Measurements from ENCODE around the gene TALDO1. TPM values are rescaled to one million over a fixed set of nuclear protein-coding genes. Genes with fewer than 3 reads are reported as not detected.

Gene TALDO1
- total RNA-seq, 4 donors from 2014 or later: 140 to 175 (median 149) TPM

DNA sequence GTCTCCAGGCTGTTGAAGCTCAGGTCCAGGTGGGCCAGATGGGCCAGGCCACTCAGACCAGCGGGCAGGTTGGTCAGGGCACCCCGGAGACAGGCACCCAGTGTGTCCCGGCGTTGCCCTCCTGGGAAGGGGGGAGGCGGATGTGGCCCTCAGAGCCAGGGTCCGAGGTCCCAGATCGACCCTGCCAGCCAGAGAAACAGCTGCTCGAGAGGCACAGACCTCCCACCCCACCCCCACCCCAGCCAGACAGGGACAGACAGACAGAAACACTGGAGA, 56.1 kb downstream of the TALDO1 start:
- TF ChIP-seq POLR2A (IDR thresholded peaks at IDR 0.05): no peak
- TF ChIP-seq, protein P1, sequence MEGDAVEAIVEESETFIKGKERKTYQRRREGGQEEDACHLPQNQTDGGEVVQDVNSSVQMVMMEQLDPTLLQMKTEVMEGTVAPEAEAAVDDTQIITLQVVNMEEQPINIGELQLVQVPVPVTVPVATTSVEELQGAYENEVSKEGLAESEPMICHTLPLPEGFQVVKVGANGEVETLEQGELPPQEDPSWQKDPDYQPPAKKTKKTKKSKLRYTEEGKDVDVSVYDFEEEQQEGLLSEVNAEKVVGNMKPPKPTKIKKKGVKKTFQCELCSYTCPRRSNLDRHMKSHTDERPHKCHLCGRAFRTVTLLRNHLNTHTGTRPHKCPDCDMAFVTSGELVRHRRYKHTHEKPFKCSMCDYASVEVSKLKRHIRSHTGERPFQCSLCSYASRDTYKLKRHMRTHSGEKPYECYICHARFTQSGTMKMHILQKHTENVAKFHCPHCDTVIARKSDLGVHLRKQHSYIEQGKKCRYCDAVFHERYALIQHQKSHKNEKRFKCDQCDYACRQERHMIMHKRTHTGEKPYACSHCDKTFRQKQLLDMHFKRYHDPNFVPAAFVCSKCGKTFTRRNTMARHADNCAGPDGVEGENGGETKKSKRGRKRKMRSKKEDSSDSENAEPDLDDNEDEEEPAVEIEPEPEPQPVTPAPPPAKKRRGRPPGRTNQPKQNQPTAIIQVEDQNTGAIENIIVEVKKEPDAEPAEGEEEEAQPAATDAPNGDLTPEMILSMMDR (IDR thresholded peaks at IDR 0.05): no peak
- peaks cover 0 to 43% (median 0%) of the 10 kb centered on the region in 3 donors for H3K36me3 ChIP-seq
- H3K9me3 ChIP-seq: no peaks in the 10 kb centered on the region
- H3K27ac ChIP-seq: no peak overlapping the region
- H3K4me1 ChIP-seq: peaks cover 11 to 41% (median 14%) of the 10 kb centered on the region in 4 donors
- no peaks in the 10 kb centered on the region for H3K27me3 ChIP-seq
- no peak for DNase-seq
- H3K4me3 ChIP-seq: no peak overlapping the region

DNA sequence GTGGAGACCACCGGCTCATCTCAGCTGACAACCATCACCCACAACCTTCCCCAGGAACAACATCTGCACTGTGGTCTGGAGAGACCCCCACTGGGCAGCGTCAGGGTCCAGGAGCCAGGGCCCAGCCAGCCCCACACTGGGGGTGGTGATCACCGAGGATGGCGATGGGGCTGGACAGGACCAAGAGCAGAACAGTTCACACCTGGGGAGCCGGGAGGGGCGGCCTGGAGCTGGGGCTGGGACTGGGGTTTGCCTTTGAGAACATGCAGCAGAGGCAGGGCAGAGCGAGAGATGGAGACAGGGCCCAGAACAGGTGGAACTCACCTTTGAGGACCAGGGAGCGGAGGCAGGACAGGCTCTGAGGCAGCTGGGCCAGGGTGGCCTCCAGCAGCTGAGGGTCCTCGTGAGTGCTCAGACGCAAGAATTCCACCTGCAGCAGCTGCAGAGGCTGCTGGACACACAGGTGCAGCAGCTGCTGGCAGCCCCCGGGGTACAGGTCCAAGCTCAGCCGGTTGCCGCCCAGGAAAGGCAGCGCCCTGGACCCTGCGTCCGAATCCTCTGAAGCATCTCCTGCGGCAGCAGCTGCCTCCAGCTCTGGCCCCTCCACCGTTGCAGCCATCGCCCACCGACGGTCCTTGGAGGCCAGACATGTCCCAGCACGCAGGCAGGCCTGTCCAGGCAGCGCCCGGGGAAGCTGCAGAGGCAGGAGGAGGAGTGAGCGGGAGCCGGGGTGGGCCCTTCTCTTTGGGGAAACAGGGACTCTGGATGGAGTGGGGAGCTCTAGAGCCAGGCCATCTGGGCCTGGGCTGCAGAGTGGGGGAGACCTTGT, 56.7 kb downstream of the TALDO1 start:
- Histone ChIP-seq H3K4me1 (peaks cover 14 to 43% (median 18%) of the 10 kb centered on the region in 4 donors), H3K27ac (peak overlapping the region in 3 of 4 donors; percentile 83 to 93 (median 93)), H3K4me3 (peak overlapping the region in 3 of 4 donors; percentile 76 to 87 (median 82)), H3K27me3 (no peaks in the 10 kb centered on the region), H3K9me3 (no peaks in the 10 kb centered on the region), H3K36me3 (peaks cover 0 to 42% (median 0%) of the 10 kb centered on the region in 3 donors)
- DNase-seq: no peak
- TF ChIP-seq, protein P1 (IDR thresholded peaks at IDR 0.05): no peak
- TF ChIP-seq POLR2A (IDR thresholded peaks at IDR 0.05): no peak

DNA sequence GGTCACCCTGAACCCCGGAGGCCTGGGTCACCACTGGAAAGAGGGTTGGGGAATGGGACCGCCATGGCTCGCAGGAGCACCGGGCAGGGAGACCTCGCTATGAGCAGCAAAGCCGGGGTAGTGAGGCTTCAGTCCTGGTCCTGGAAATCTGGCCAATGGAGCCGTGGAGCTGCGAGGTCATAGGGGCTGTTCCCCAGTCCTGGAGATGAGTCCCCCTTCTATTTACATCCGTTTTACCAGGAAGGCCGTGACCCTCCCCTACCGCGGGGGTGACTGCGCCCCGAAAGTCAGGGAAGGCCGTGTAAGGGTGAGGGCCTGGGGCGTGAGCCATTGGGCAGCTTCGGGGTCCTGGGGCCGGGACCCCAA, 57.3 kb downstream of the TALDO1 start:
- Histone ChIP-seq H3K27ac (peak overlapping the region; percentile 75 to 93 (median 88)), H3K36me3 (peaks cover 0 to 36% (median 0%) of the 10 kb centered on the region in 3 donors), H3K4me1 (peaks cover 14 to 43% (median 18%) of the 10 kb centered on the region in 4 donors), H3K27me3 (no peaks in the 10 kb centered on the region), H3K9me3 (no peaks in the 10 kb centered on the region), H3K4me3 (peak overlapping the region; percentile 47 to 87 (median 79))
- no peak for DNase-seq
- TF ChIP-seq POLR2A (IDR thresholded peaks at IDR 0.05): no peak
- TF ChIP-seq, protein P1 (IDR thresholded peaks at IDR 0.05): peak in 1 of 6 experiments; percentile 1

DNA sequence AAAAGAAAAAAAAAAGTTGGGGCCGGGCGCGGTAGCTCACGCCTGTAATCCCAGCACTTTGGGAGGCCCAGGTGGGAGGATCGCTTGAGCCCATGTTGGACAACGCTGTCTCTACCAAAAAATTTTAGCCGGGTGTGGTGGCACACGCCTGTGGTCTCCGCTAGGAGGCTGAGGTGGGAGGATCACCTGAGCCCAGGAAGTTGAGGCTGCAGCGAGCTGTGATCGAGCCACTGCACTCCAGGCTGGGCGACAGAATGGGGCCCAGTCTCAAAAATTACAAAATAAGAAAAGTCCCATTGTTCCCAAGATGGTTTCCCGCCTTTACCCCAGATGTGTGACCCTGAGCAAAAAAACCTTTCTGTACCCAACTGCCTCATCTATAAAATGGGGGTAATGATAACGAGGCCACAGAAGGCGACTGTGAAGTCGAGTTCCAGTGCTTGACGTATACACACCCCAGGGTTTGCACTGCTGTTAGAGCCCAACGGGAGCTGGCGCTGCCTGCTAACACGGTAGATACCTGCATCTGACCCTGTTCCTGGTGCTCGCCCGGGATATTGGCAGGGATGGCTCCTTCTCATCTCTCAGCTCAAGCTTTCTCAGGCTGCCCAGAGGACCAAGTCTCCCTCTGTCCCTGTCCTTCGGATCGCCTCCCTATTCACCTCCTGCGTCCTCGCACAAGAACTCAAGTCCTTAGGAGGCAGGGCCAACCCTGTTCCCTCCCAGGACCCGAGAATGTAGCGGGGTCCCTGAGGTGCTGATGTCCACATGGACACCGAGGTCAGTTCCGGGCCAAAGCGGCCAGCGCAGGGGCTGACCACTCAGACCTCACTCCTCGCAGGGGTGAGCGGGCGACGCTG, 61.4 kb downstream of the TALDO1 start:
- no peaks in the 10 kb centered on the region for H3K9me3 ChIP-seq
- H3K36me3 ChIP-seq: peaks cover 0 to 25% (median 0%) of the 10 kb centered on the region in 3 donors
- DNase-seq: no peak
- no peaks in the 10 kb centered on the region for H3K27me3 ChIP-seq
- H3K4me1 ChIP-seq: peaks cover 19 to 48% (median 25%) of the 10 kb centered on the region in 4 donors
- H3K4me3 ChIP-seq: peak overlapping the region; percentile 71 to 97 (median 92)
- peak overlapping the region; percentile 96 to 99 (median 98) for H3K27ac ChIP-seq
- no peak for TF ChIP-seq POLR2A (IDR thresholded peaks at IDR 0.05)
- TF ChIP-seq, protein P1 (IDR thresholded peaks at IDR 0.05): peak in 2 of 6 experiments; percentile 12 to 18

DNA sequence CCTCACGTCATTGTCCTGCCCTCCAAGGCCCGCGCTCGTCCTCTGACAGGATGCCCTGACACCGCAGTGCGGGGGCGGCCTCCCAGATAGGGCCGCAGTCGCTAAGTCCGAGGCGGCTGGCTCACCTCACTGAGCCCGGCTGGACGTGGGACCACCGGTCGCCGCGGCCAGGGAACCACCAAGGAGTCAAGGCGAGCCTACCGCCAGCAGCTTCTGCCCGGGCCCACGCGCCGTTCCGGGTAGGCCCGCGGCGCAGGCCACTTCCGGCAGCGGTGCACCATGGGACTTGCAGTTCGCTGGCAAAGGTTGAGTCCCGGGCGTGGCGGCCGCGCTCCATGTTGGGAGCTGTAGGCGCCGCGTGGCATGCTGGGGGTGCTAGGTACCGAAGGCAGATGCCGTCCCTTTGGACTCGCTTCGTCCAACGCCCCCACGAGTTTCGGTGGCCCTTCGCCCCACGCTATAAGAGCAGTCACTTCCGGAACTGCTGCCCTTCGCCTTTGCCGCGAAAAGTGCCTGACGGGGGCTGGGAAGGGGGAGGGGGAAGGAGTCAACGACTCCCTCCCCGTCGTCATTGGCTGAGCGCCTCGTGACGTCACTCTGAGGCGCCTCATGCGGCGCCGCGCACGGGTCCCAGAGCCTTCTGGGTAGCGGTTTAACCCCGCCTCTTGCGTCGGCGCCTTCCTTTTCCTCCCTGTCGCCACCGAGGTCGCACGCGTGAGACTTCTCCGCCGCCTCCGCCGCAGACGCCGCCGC, 62.2 kb downstream of the TALDO1 start, which contains the start of gene RPLP2:
TSS of gene RPLP2 (plus strand) at position 681 of the 753 bp plus-strand sequence. CDS start 268 bp downstream, outside the sequence.
- TF ChIP-seq, protein P1 (IDR thresholded peaks at IDR 0.05): no peak
- peak; percentile 87 to 89 for TF ChIP-seq POLR2A (IDR thresholded peaks at IDR 0.05)
- H3K4me1 ChIP-seq: peaks cover 13 to 40% (median 18%) of the 10 kb centered on the region in 4 donors
- no peaks in the 10 kb centered on the region for H3K27me3 ChIP-seq

More for the DNA sequence above, 62.2 kb downstream of the TALDO1 start, which contains the start of gene RPLP2:
- peak within 1 kb of the TSS; percentile 96 to 99 (median 98) for H3K27ac ChIP-seq
- H3K4me3 ChIP-seq: peak within 1 kb of the TSS; percentile 71 to 97 (median 92)
- H3K36me3 ChIP-seq: peaks cover 0 to 26% (median 0%) of the 10 kb centered on the region in 3 donors
- peak; percentile 97 to 99 (median 99) for DNase-seq
- no peaks in the 10 kb centered on the region for H3K9me3 ChIP-seq
